MM.1S (cell line): Measurements from ENCODE around the gene HGFAC.

Source experiments
- DNase-seq: peaks from one replicate; pipeline ENCODE4 v3.0.0-alpha.2; 2015
- H2AFZ ChIP-seq: fragments of 300-600 bp; sonication (generic); 2 replicates; pipeline ENCODE4 v1.6.0; 2016; ENCODE audit warnings: antibody characterized with exemption, low read length
- H3F3A ChIP-seq: fragments of 300-600 bp; sonication (generic); 2 replicates; pipeline ENCODE4 v1.6.1; 2016; ENCODE audit warnings: mild to moderate bottlenecking, antibody characterized with exemption, low read length, moderate library complexity, mixed read lengths; ENCODE audit not compliant: insufficient read depth
- H3K27ac ChIP-seq: fragments of 300-600 bp; sonication (generic); 2 replicates; pipeline ENCODE4 v1.5.1; 2016; ENCODE audit warnings: mild to moderate bottlenecking, low read length
- H3K27me3 ChIP-seq: fragments of 300-600 bp; sonication (generic); replicated peaks from 2 replicates; pipeline ENCODE4 v1.6.0; 2016; ENCODE audit warnings: low read length; ENCODE audit not compliant: insufficient read depth
- H3K36me3 ChIP-seq: fragments of 300-600 bp; sonication (generic); replicated peaks from 2 replicates; pipeline ENCODE4 v1.6.1; 2016; ENCODE audit warnings: mild to moderate bottlenecking, low read length, mixed read lengths; ENCODE audit not compliant: insufficient read depth
- H3K4me1 ChIP-seq: fragments of 300-600 bp; sonication (generic); 2 replicates; pipeline ENCODE4 v1.6.1; 2016; ENCODE audit warnings: low read length, mixed read lengths
- H3K4me2 ChIP-seq: fragments of 300-600 bp; sonication (generic); 2 replicates; pipeline ENCODE4 v1.6.0; 2016; ENCODE audit warnings: low read depth, low read length
- H3K4me3 ChIP-seq: fragments of 300-600 bp; sonication (generic); 2 replicates; pipeline ENCODE4 v1.5.1; 2016; ENCODE audit warnings: low read length, mixed read lengths
- H3K79me2 ChIP-seq: fragments of 300-600 bp; sonication (generic); 2 replicates; pipeline ENCODE4 v1.6.1; 2016; ENCODE audit warnings: mixed run types, low read length, mixed read lengths
- H3K9ac ChIP-seq: fragments of 300-600 bp; sonication (generic); 2 replicates; pipeline ENCODE4 v1.6.1; 2016; ENCODE audit warnings: low read length, mixed read lengths
- H3K9me2 ChIP-seq: fragments of 300-600 bp; sonication (generic); replicated peaks from 2 replicates; pipeline ENCODE4 v1.6.1; 2016; ENCODE audit warnings: mild to moderate bottlenecking, low read length, mixed read lengths; ENCODE audit not compliant: insufficient read depth
- H3K9me3 ChIP-seq: fragments of 300-600 bp; sonication (generic); replicated peaks from 2 replicates; pipeline ENCODE4 v1.6.1; 2016; ENCODE audit warnings: mild to moderate bottlenecking, low read length, mixed read lengths; ENCODE audit not compliant: insufficient read depth
- H4K20me1 ChIP-seq: fragments of 300-600 bp; sonication (generic); 2 replicates; pipeline ENCODE4 v1.6.1; 2016; ENCODE audit warnings: mild to moderate bottlenecking, low read length, moderate library complexity, mixed read lengths; ENCODE audit not compliant: insufficient read depth
- CTCF ChIP-seq: fragments of 300-600 bp; sonication (generic); IDR thresholded peaks from 2 replicates; pipeline ENCODE4 v1.5.1; 2016; ENCODE audit warnings: antibody characterized with exemption, low read length, mixed read lengths
- EZH2 ChIP-seq: fragments of 300-600 bp; sonication (generic); optimal IDR thresholded peaks from 2 replicates; pipeline ENCODE3; 2017; ENCODE audit warnings: low read depth, mild to moderate bottlenecking, antibody characterized with exemption, low read length, mixed read lengths
- EZH2phosphoT487 ChIP-seq: fragments of 300-600 bp; sonication (generic); IDR thresholded peaks from 2 replicates; pipeline ENCODE4 v1.6.1; 2018; ENCODE audit warnings: antibody characterized with exemption, low read length

HGFAC gene

GRCh38 chr4:3441501-3442459, at the start of gene HGFAC:
TSS of gene HGFAC (plus strand) at chr4:3441968. CDS start at chr4:3442002, 34 bp downstream.
- no peak within 1 kb of the TSS for H3K27ac ChIP-seq
- no peak within 1 kb of the TSS for H3K9ac ChIP-seq
- no peak within 1 kb of the TSS for H3K4me2 ChIP-seq
- no peak for DNase-seq
- H3K4me3 ChIP-seq = no peak within 1 kb of the TSS
- no peaks in the 10 kb centered on the region for H3K9me2 ChIP-seq
- H3K27me3 ChIP-seq = peaks cover 31% of the 10 kb centered on the region
- TF ChIP-seq EZH2phosphoT487 = no peak
- no peak for TF ChIP-seq CTCF
- TF ChIP-seq EZH2 = no peak
- H3K79me2 ChIP-seq = no peaks in the 10 kb centered on the region
- no peaks in the 10 kb centered on the region for H3K9me3 ChIP-seq
- no peaks in the 10 kb centered on the region for H3F3A ChIP-seq
- no peaks in the 10 kb centered on the region for H3K4me1 ChIP-seq
- no peaks in the 10 kb centered on the region for H3K36me3 ChIP-seq
- H4K20me1 ChIP-seq = no peaks in the 10 kb centered on the region
- no peak within 1 kb of the TSS for H2AFZ ChIP-seq

- H3F3A ChIP-seq = no peaks in the 10 kb centered on the region
- H3K27ac ChIP-seq = no peak overlapping the region
- H4K20me1 ChIP-seq = no peaks in the 10 kb centered on the region
- TF ChIP-seq CTCF = no peak
- TF ChIP-seq EZH2 = no peak
- TF ChIP-seq EZH2phosphoT487 = no peak
- no peak for DNase-seq
- no peaks in the 10 kb centered on the region for H3K36me3 ChIP-seq
- no peak overlapping the region for H2AFZ ChIP-seq
- H3K4me1 ChIP-seq = no peaks in the 10 kb centered on the region
- H3K9me3 ChIP-seq = no peaks in the 10 kb centered on the region
- no peak overlapping the region for H3K4me2 ChIP-seq
- no peaks in the 10 kb centered on the region for H3K27me3 ChIP-seq
- no peak overlapping the region for H3K9ac ChIP-seq
- H3K9me2 ChIP-seq = no peaks in the 10 kb centered on the region
- H3K79me2 ChIP-seq = no peaks in the 10 kb centered on the region
- H3K4me3 ChIP-seq = no peak overlapping the region
Observed at GRCh38 chr4:3392321-3392720, 49.4 kb upstream of the HGFAC start.

GRCh38 chr4:3393171-3393570, 48.6 kb upstream of the HGFAC start:
- H3K4me3 ChIP-seq = no peak overlapping the region
- H3K36me3 ChIP-seq = no peaks in the 10 kb centered on the region
- no peak overlapping the region for H3K9ac ChIP-seq
- TF ChIP-seq EZH2phosphoT487 (no peak), CTCF (no peak), EZH2 (no peak)
- H3K9me2 ChIP-seq = no peaks in the 10 kb centered on the region
- no peaks in the 10 kb centered on the region for H3F3A ChIP-seq
- H3K4me2 ChIP-seq = no peak overlapping the region
- H3K4me1 ChIP-seq = no peaks in the 10 kb centered on the region
- H4K20me1 ChIP-seq = no peaks in the 10 kb centered on the region
- H3K79me2 ChIP-seq = no peaks in the 10 kb centered on the region
- no peaks in the 10 kb centered on the region for H3K27me3 ChIP-seq
- no peak overlapping the region for H2AFZ ChIP-seq
- no peaks in the 10 kb centered on the region for H3K9me3 ChIP-seq
- no peak overlapping the region for H3K27ac ChIP-seq
- no peak for DNase-seq
